Spinal cord (tissue), 10 donors: ENCODE results near the gene TCTN1. TPM values are rescaled to one million over a fixed set of nuclear protein-coding genes. Genes with fewer than 3 reads are reported as not detected.

Experiments used
- DNase-seq, 6 donors: peaks; one replicate each; pipeline versions ENCODE4 v3.0.0 to v3.0.0-alpha.2; 2013 to 2015; ENCODE audit warnings: low spot score in 6 of 6, low read depth in 4 of 6
- H3K27ac ChIP-seq: one replicate; pipeline ENCODE4 v1.5.1; 2013; ENCODE audit warnings: low read depth, low read length, control low read depth
- H3K27me3 ChIP-seq: one replicate; pipeline ENCODE4 v1.6.1; 2013; ENCODE audit warnings: low read length; ENCODE audit not compliant: control insufficient read depth, insufficient read depth
- H3K36me3 ChIP-seq: one replicate; pipeline ENCODE4 v1.6.1; 2013; ENCODE audit warnings: low read length; ENCODE audit not compliant: control insufficient read depth, insufficient read depth
- H3K4me1 ChIP-seq: one replicate; pipeline ENCODE4 v1.6.1; 2013; ENCODE audit warnings: low read length; ENCODE audit not compliant: control insufficient read depth, insufficient read depth
- H3K4me3 ChIP-seq: one replicate; pipeline ENCODE4 v1.5.1; 2013; ENCODE audit warnings: low read depth, low read length, control low read depth
- H3K9me3 ChIP-seq: one replicate; pipeline ENCODE4 v1.6.1; 2013; ENCODE audit warnings: low read length; ENCODE audit not compliant: control insufficient read depth, insufficient read depth
- WGBS: methylation state at CpG from one replicate; pipeline ENCODE4 v1.1.5; 2013; ENCODE audit warnings: missing lambda C conversion rate; ENCODE audit not compliant: insufficient coverage; 5-methylcytosine and 5-hydroxymethylcytosine counted together
- polyA plus RNA-seq, 2 donors: library from polyadenylated mRNA; unstranded; fragments of 120-200 nt; gene quantifications; one replicate each; pipeline ENCODE4 v1.2.1, GENCODE V29; 2013; ENCODE audit not compliant: insufficient read length in 2 of 2
- small RNA-seq: library from RNA; depleted of rRNA; stranded (forward); fragments of <200 nt; gene quantifications from one replicate; pipeline ENCODE3, GENCODE V24; 2014; ENCODE audit warnings: low replicate concordance
- total RNA-seq, 2 donors: library from RNA; depleted of rRNA in 1 of 2; stranded (reverse); fragments of 120-200 nt in 1 of 2; fragments of >200 nt in 1 of 2; gene quantifications; one replicate each; pipeline versions ENCODE4 v1.2.3 to v1.2.4, GENCODE V29; 2013 to 2014
- donor health status: healthy.

The TCTN1 gene
- total and polyA plus RNA-seq, 4 donors, result 48.1 to 106 (median 65.0) TPM

DNA sequence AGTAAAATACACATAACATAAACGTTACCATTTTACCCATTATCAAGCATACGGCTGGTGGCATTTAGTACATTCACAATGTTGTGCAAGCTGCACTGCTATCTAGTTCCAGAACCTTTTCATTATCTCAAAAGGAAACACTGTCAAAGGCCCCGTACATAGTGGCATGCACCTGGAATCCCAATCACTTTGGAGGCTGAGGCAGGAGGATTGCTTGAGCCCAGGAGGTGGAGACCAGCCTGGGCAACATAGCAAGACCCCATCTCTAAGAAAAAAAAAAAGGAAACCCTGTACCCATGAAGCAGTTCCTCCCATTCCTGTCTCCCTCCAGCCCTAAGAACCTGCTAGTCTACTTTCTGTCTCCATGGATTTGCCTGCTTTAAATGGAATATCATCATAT lies 82.4 kb downstream of the TCTN1 start:
- Histone ChIP-seq H3K4me3 (no peak overlapping the region), H3K27me3 (no peaks in the 10 kb centered on the region), H3K9me3 (no peaks in the 10 kb centered on the region), H3K4me1 (peaks cover 11% of the 10 kb centered on the region), H3K36me3 (no peaks in the 10 kb centered on the region), H3K27ac (no peak overlapping the region)
- DNase-seq, result no peak
- 100% methylated on average over 1 of the region's 3 CpGs for WGBS

DNA sequence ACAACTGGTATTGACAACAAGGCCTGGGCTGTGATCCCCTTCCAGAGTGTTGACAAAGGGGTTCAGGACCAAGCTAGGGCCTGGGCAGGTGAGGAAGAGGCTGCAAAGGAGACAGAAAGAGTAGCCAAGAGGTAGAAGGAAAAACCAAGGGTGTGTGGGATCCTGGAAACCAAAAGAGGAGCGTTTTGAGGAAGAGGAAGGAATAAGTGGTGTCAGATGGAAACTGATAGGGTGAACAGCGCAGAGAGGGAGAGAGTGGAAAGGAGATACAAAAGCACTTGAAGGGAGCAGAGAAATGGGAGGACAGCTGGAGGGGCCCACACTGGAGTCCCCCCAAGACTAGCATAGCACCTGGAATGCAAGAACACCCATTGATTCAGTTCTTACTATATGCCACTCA lies 83.3 kb downstream of the TCTN1 start:
- H3K27ac ChIP-seq, result no peak overlapping the region
- H3K27me3 ChIP-seq, result no peaks in the 10 kb centered on the region
- no peaks in the 10 kb centered on the region for H3K9me3 ChIP-seq
- 96% methylated on average over 2 of the region's 2 CpGs for WGBS
- no peaks in the 10 kb centered on the region for H3K36me3 ChIP-seq
- peaks cover 11% of the 10 kb centered on the region for H3K4me1 ChIP-seq
- H3K4me3 ChIP-seq, result no peak overlapping the region
- DNase-seq, result no peak

DNA sequence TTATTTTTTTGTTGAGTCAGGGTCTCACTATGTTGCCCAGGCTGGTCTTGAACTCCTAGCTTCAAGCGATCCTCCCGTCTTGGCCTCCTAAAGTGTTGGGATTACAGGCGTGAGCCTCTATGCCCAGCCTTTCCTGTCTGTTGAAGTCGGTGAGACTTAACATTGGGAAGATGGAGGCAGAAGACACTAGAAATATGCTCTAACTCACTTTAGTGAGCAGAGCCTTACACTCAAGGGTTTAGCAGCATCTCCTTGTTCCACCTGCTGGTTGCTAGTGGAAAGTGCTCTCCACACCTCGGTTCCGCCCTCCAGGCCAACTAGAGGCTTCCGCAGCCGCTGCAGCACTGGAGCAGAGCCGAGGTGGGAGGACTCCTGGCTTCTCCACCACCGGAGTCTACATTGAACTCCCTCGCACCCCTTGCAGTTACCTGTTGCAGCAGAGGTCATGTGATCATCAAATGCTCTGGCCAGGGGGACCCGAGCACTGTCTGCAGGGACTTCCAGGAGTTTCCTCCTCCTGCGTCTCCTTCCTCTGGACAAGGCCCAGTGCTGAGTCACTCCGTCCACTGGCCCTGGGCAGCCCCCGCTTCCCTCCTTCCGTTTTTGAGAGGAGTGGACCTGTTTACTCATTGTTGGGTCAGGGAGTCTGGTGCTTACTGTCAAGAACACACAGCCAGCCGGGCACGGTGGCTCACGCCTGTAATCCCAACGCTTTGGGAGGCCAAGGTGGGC lies 84.4 kb downstream of the TCTN1 start:
- no peaks in the 10 kb centered on the region for H3K27me3 ChIP-seq
- 38% methylated on average over 9 of the region's 20 CpGs for WGBS
- H3K4me3 ChIP-seq, result no peak overlapping the region
- no peak overlapping the region for H3K27ac ChIP-seq
- DNase-seq, result peak in 2 of 6 donors; percentile 69 to 71
- H3K36me3 ChIP-seq, result no peaks in the 10 kb centered on the region
- H3K9me3 ChIP-seq, result no peaks in the 10 kb centered on the region
- peaks cover 11% of the 10 kb centered on the region for H3K4me1 ChIP-seq

Small RNAs within 50 kb of the gene (small RNA-seq; reads per million reads assigned to genes)
- gene RN7SL387P, result not detected

Other genes starting within 250 kb of the TCTN1 start
- gene ANAPC7, start 210.4 kb upstream of the TCTN1 start, total RNA-seq, result 10 to 100 TPM; 52.1 to 65.8 TPM
- gene ANAPC7, start 210.4 kb upstream of the TCTN1 start, polyA plus RNA-seq, result 100 to 1,000 TPM in 1 of 2 donors, 10 to 100 TPM in 1; 81.5 to 117 TPM
- gene ARPC3, start 163.8 kb upstream of the TCTN1 start, total RNA-seq, result 100 to 1,000 TPM; 129 to 175 TPM
- gene ARPC3, start 163.8 kb upstream of the TCTN1 start, polyA plus RNA-seq, result 100 to 1,000 TPM; 217 to 219 TPM
- gene GPN3, start 145.9 kb upstream of the TCTN1 start, total RNA-seq, result 10 to 100 TPM; 19.1 to 19.3 TPM
- gene GPN3, start 145.9 kb upstream of the TCTN1 start, polyA plus RNA-seq, result 10 to 100 TPM; 21.7 to 27.8 TPM
- gene FAM216A, start 145.3 kb upstream of the TCTN1 start, total RNA-seq, result 10 to 100 TPM; 24.4 to 37.4 TPM
- gene FAM216A, start 145.3 kb upstream of the TCTN1 start, polyA plus RNA-seq, result 10 to 100 TPM; 69.5 to 77.2 TPM
- 10 to 100 TPM; 87.9 to 95.9 TPM for gene VPS29, start 112.0 kb upstream of the TCTN1 start, total RNA-seq
- 100 to 1,000 TPM; 152 to 161 TPM for gene VPS29, start 112.0 kb upstream of the TCTN1 start, polyA plus RNA-seq
- 1 to 10 TPM in 1 of 2 donors, under 1 TPM in 1; 0.89 to 1.2 TPM for gene RAD9B, start 111.8 kb upstream of the TCTN1 start, total RNA-seq
- gene RAD9B, start 111.8 kb upstream of the TCTN1 start, polyA plus RNA-seq, result 1 to 10 TPM; 1.0 to 1.7 TPM
- 10 to 100 TPM in 1 of 2 donors, 1 to 10 TPM in 1; 6.4 to 29.6 TPM for gene PPTC7, start 30.8 kb upstream of the TCTN1 start, total RNA-seq
- gene PPTC7, start 30.8 kb upstream of the TCTN1 start, polyA plus RNA-seq, result 10 to 100 TPM; 18.9 to 23.1 TPM
- 10 to 100 TPM; 10.7 to 21.9 TPM for gene HVCN1, start 75.0 kb downstream of the TCTN1 start, total RNA-seq
- 10 to 100 TPM; 12.2 to 16.3 TPM for gene HVCN1, start 75.0 kb downstream of the TCTN1 start, polyA plus RNA-seq
- 100 to 1,000 TPM; 108 to 152 TPM for gene PPP1CC, start 128.8 kb downstream of the TCTN1 start, total RNA-seq
- 100 to 1,000 TPM; 119 to 148 TPM for gene PPP1CC, start 128.8 kb downstream of the TCTN1 start, polyA plus RNA-seq
- gene CCDC63, start 232.9 kb downstream of the TCTN1 start, total RNA-seq, result not detected
- gene CCDC63, start 232.9 kb downstream of the TCTN1 start, polyA plus RNA-seq, result not detected